PFSK-1 (cell line): ENCODE measurements around the gene RHOF.

Source experiments
- POLR2AphosphoS5 ChIP-seq: IDR thresholded peaks from 2 replicates; pipeline ENCODE4 v1.6.1; 2012; ENCODE audit warnings: low read depth, mild to moderate bottlenecking, control low read depth, low read length, moderate library complexity
- TAF1 ChIP-seq: IDR thresholded peaks from 2 replicates; pipeline ENCODE4 v1.6.1; 2012; ENCODE audit warnings: low read length, control low read depth, borderline replicate concordance; ENCODE audit not compliant: insufficient read depth
- TF ChIP-seq, protein P1 (sequence below), 2 experiments: IDR thresholded peaks; 2 replicates each; pipeline versions ENCODE4 v1.6.1 to v1.8.0; 2011 to 2012; ENCODE audit warnings: low read depth in 2 of 2, low read length in 2 of 2, control low read depth in 1 of 2, inconsistent platforms in 1 of 2, mild to moderate bottlenecking in 1 of 2, moderate library complexity in 1 of 2; ENCODE audit not compliant: insufficient read depth in 1 of 2

DNA sequence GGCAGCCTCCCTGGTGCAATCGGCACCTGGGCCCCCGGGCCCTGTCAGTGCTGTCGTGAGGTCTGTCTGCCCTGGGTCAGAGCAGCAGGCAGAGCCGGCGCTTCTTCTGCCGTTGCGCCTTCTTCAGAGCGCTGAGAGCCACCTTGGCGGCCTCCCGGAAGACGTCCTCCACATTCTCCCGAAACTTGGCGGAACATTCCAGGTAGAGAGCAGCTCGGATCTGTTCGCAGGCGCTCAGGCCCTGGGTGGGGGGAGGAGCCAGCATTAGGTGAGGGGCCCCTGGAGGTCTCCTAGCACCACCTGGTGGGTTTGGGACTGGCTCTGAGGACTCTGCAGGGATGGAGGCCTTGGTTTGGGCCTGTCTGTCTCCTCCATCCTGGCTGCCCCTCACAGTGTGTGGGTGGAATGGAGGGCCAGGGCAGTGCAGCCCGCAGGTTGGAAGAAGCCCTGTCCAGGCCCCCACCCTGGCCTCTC, 14.0 kb downstream of the RHOF start:
- TF ChIP-seq POLR2AphosphoS5 (no peak), TAF1 (no peak)
- TF ChIP-seq, protein P1, sequence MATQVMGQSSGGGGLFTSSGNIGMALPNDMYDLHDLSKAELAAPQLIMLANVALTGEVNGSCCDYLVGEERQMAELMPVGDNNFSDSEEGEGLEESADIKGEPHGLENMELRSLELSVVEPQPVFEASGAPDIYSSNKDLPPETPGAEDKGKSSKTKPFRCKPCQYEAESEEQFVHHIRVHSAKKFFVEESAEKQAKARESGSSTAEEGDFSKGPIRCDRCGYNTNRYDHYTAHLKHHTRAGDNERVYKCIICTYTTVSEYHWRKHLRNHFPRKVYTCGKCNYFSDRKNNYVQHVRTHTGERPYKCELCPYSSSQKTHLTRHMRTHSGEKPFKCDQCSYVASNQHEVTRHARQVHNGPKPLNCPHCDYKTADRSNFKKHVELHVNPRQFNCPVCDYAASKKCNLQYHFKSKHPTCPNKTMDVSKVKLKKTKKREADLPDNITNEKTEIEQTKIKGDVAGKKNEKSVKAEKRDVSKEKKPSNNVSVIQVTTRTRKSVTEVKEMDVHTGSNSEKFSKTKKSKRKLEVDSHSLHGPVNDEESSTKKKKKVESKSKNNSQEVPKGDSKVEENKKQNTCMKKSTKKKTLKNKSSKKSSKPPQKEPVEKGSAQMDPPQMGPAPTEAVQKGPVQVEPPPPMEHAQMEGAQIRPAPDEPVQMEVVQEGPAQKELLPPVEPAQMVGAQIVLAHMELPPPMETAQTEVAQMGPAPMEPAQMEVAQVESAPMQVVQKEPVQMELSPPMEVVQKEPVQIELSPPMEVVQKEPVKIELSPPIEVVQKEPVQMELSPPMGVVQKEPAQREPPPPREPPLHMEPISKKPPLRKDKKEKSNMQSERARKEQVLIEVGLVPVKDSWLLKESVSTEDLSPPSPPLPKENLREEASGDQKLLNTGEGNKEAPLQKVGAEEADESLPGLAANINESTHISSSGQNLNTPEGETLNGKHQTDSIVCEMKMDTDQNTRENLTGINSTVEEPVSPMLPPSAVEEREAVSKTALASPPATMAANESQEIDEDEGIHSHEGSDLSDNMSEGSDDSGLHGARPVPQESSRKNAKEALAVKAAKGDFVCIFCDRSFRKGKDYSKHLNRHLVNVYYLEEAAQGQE (IDR thresholded peaks at IDR 0.05; ENCODE audit: insufficient read depth in 1 of 2, low read depth in 2 of 2, low read length in 2 of 2) = no peak
